ENCODE measurements around the gene ZNF584. TPM values are rescaled to one million over a fixed set of nuclear protein-coding genes. Genes with fewer than 3 reads are reported as not detected.
A peak's percentile ranks its signal among the peaks of the same experiment; 100 is the strongest.

Gene ZNF584
- total RNA-seq, 1 donor from 2014 or later, result 6.9 TPM

DNA sequence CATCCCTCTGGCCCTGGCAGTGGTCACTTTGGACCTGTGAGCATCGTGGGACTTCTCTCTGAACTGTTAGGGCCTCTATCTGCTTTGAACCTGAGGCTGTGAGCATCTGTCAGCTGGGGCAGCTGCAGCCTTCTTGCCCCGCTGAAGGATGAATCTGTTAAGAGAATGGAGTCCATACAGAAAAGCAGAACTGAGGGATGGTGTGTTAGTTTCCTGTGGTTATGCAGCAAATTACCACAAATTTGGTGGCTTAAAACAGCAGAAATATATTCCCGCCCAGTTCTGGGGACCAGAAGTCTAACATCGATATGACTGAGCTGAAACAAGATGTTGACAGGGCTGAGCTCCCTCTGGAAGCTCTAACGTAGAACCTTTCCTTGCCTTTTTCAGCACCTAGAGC, 44.3 kb upstream of the ZNF584 start:
- peaks cover 13% of the 10 kb centered on the region for H3K4me1 Mint-ChIP-seq
- H3K27ac ChIP-seq, result no peak overlapping the region
- H3K27ac Mint-ChIP-seq, result no peak overlapping the region
- no peaks in the 10 kb centered on the region for H4K20me1 ChIP-seq (ENCODE audit: low read depth)
- no peaks in the 10 kb centered on the region for H3K4me1 ChIP-seq
- TF ChIP-seq EZH2 (IDR thresholded peaks at IDR 0.05) (no peak), EZH2phosphoT487 (IDR thresholded peaks at IDR 0.05) (no peak)
- TF ChIP-seq, protein P1, sequence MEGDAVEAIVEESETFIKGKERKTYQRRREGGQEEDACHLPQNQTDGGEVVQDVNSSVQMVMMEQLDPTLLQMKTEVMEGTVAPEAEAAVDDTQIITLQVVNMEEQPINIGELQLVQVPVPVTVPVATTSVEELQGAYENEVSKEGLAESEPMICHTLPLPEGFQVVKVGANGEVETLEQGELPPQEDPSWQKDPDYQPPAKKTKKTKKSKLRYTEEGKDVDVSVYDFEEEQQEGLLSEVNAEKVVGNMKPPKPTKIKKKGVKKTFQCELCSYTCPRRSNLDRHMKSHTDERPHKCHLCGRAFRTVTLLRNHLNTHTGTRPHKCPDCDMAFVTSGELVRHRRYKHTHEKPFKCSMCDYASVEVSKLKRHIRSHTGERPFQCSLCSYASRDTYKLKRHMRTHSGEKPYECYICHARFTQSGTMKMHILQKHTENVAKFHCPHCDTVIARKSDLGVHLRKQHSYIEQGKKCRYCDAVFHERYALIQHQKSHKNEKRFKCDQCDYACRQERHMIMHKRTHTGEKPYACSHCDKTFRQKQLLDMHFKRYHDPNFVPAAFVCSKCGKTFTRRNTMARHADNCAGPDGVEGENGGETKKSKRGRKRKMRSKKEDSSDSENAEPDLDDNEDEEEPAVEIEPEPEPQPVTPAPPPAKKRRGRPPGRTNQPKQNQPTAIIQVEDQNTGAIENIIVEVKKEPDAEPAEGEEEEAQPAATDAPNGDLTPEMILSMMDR (IDR thresholded peaks at IDR 0.05), result no peak
- no peak overlapping the region for H3K9ac ChIP-seq
- H3K9me3 ChIP-seq (ENCODE audit: low read depth), result no peaks in the 10 kb centered on the region
- no peak overlapping the region for H3K4me2 ChIP-seq
- H3K36me3 ChIP-seq, result no peaks in the 10 kb centered on the region
- H3K27me3 ChIP-seq, result no peaks in the 10 kb centered on the region
- DNase-seq (ENCODE audit: low spot score), result no peak
- peak overlapping the region; percentile 65 for H3K4me3 Mint-ChIP-seq
- peaks cover 5% of the 10 kb centered on the region for H3K36me3 Mint-ChIP-seq
- peaks cover 10% of the 10 kb centered on the region for H3K27me3 Mint-ChIP-seq (ENCODE audit: insufficient read depth, low read depth)
- H3K79me2 ChIP-seq (ENCODE audit: low read depth), result peaks cover 10% of the 10 kb centered on the region
- H3K4me3 ChIP-seq, result no peak overlapping the region
- no peaks in the 10 kb centered on the region for H3K9me3 Mint-ChIP-seq
- H3F3A ChIP-seq (ENCODE audit: low read depth), result peaks cover 7% of the 10 kb centered on the region
- no peak overlapping the region for H2AFZ ChIP-seq (replicated peaks)

- Histone ChIP-seq H2AFZ (replicated peaks) (no peak overlapping the region), H3K4me2 (no peak overlapping the region), H3K27ac (no peak overlapping the region), H3K4me3 (no peak overlapping the region), H3K9ac (no peak overlapping the region), H4K20me1 (ENCODE audit: low read depth) (no peaks in the 10 kb centered on the region), H3K36me3 (no peaks in the 10 kb centered on the region), H3F3A (ENCODE audit: low read depth) (peaks cover 4% of the 10 kb centered on the region), H3K79me2 (ENCODE audit: low read depth) (no peaks in the 10 kb centered on the region), H3K4me1 (no peaks in the 10 kb centered on the region), H3K27me3 (no peaks in the 10 kb centered on the region), H3K9me3 (ENCODE audit: low read depth) (no peaks in the 10 kb centered on the region)
- no peak for DNase-seq (ENCODE audit: low spot score)
- Mint-ChIP-seq H3K27ac (peak overlapping the region; percentile 60), H3K9me3 (no peaks in the 10 kb centered on the region), H3K36me3 (peaks cover 10% of the 10 kb centered on the region), H3K27me3 (ENCODE audit: insufficient read depth, low read depth) (peaks cover 7% of the 10 kb centered on the region), H3K4me3 (no peak overlapping the region), H3K4me1 (peaks cover 5% of the 10 kb centered on the region)
- TF ChIP-seq EZH2phosphoT487 (IDR thresholded peaks at IDR 0.05) (no peak), EZH2 (IDR thresholded peaks at IDR 0.05) (no peak)
- TF ChIP-seq, protein P1 (IDR thresholded peaks at IDR 0.05), result no peak
These were observed 41.6 kb upstream of the ZNF584 start for GRCh38 chr19:58366585-58367430.

DNA sequence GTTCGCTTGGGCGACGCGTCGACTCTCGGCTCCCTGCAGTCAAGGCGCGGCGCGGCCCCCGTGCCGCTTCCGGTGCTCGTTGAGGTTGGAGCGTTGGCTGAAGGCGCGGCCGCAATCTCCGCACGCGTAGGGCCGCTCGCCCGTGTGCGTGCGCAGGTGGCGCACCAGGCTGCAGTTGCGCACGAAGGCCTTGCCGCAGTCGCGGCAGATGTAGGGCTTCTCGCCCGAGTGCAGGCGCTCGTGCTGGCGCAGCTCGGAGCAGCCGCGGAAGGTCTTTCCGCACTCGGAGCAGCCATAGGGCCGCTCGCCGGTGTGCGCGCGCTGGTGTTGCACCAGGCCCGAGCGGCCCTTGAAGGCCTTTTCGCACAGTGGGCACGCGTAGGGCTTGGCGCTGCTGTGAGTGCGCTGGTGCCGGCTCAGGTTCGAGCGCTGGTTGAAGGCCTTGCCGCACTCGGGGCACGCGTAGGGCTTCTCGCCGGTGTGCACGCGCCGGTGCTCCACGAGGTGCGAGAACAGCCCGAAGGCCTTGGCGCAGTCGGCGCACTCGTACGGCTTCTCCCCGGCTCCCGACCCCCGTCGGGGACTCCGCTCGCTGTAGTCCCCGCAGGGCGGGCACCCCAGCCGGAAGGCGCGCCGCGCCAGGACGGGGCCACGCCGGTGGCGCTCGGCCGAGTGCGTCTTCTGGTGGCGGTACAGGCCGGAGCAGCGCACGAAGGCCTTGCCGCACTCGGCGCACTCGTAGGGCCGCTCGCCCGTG, 40.6 kb upstream of the ZNF584 start:
- H3K9ac ChIP-seq, result no peak overlapping the region
- Mint-ChIP-seq H3K36me3 (peaks cover 10% of the 10 kb centered on the region), H3K27me3 (ENCODE audit: insufficient read depth, low read depth) (peaks cover 4% of the 10 kb centered on the region), H3K9me3 (no peaks in the 10 kb centered on the region), H3K4me3 (no peak overlapping the region), H3K4me1 (peaks cover 3% of the 10 kb centered on the region), H3K27ac (no peak overlapping the region)
- H3K27ac ChIP-seq, result no peak overlapping the region
- H3K27me3 ChIP-seq, result no peaks in the 10 kb centered on the region
- H3K79me2 ChIP-seq (ENCODE audit: low read depth), result no peaks in the 10 kb centered on the region
- H4K20me1 ChIP-seq (ENCODE audit: low read depth), result no peaks in the 10 kb centered on the region
- H3K4me2 ChIP-seq, result no peak overlapping the region
- no peaks in the 10 kb centered on the region for H3K36me3 ChIP-seq
- no peaks in the 10 kb centered on the region for H3K9me3 ChIP-seq (ENCODE audit: low read depth)
- H3K4me1 ChIP-seq, result no peaks in the 10 kb centered on the region
- no peak overlapping the region for H3K4me3 ChIP-seq
- no peak for TF ChIP-seq EZH2phosphoT487 (IDR thresholded peaks at IDR 0.05)
- TF ChIP-seq, protein P1 (IDR thresholded peaks at IDR 0.05), result no peak
- no peak for TF ChIP-seq EZH2 (IDR thresholded peaks at IDR 0.05)
- peaks cover 3% of the 10 kb centered on the region for H3F3A ChIP-seq (ENCODE audit: low read depth)
- no peak overlapping the region for H2AFZ ChIP-seq (replicated peaks)
- no peak for DNase-seq (ENCODE audit: low spot score)
